Measurements from ENCODE around the gene ICAM1.

The ICAM1 gene

GRCh38 chr19:10317857-10318462, 47.0 kb downstream of the ICAM1 start:
- no peak overlapping the region for H3K4me3 ChIP-seq (ENCODE audit: control insufficient read depth, low read depth, low read length)
- no peak for TF ChIP-seq CTCF (conservative IDR thresholded peaks at IDR 0.05; ENCODE audit: control insufficient read depth, insufficient read depth, low read depth, low read length)
- DNase-seq (ENCODE audit: low read depth) = no peak

GRCh38 chr19:10318807-10319682, 48.1 kb downstream of the ICAM1 start:
- TF ChIP-seq CTCF (conservative IDR thresholded peaks at IDR 0.05; ENCODE audit: control insufficient read depth, insufficient read depth, low read depth, low read length) = no peak
- no peak for DNase-seq (ENCODE audit: low read depth)
- H3K4me3 ChIP-seq (ENCODE audit: control insufficient read depth, low read depth, low read length) = no peak overlapping the region

- no peak for DNase-seq (ENCODE audit: low read depth)
- TF ChIP-seq CTCF (conservative IDR thresholded peaks at IDR 0.05; ENCODE audit: control insufficient read depth, insufficient read depth, low read depth, low read length) = no peak
- H3K4me3 ChIP-seq (ENCODE audit: control insufficient read depth, low read depth, low read length) = no peak overlapping the region
Measured at GRCh38 chr19:10320602-10321416, 49.9 kb downstream of the ICAM1 start.

GRCh38 chr19:10321417-10321797, 50.5 kb downstream of the ICAM1 start:
- no peak overlapping the region for H3K4me3 ChIP-seq (ENCODE audit: control insufficient read depth, low read depth, low read length)
- no peak for TF ChIP-seq CTCF (conservative IDR thresholded peaks at IDR 0.05; ENCODE audit: control insufficient read depth, insufficient read depth, low read depth, low read length)
- DNase-seq (ENCODE audit: low read depth) = no peak

- no peak overlapping the region for H3K4me3 ChIP-seq (ENCODE audit: control insufficient read depth, low read depth, low read length)
- no peak for TF ChIP-seq CTCF (conservative IDR thresholded peaks at IDR 0.05; ENCODE audit: control insufficient read depth, insufficient read depth, low read depth, low read length)
- DNase-seq (ENCODE audit: low read depth) = no peak
Measured at GRCh38 chr19:10321874-10322835, 51.2 kb downstream of the ICAM1 start.

- no peak for TF ChIP-seq CTCF (conservative IDR thresholded peaks at IDR 0.05; ENCODE audit: control insufficient read depth, insufficient read depth, low read depth, low read length)
- no peak for DNase-seq (ENCODE audit: low read depth)
- H3K4me3 ChIP-seq (ENCODE audit: control insufficient read depth, low read depth, low read length) = no peak overlapping the region
Measured at GRCh38 chr19:10325732-10326131, 54.8 kb downstream of the ICAM1 start.
